ENCODE results near the gene THAP9. TPM values are rescaled to one million over a fixed set of nuclear protein-coding genes. Genes with fewer than 3 reads are reported as not detected.

THAP9 gene
- total RNA-seq, 1 experiment from 2014 or later, result 3.2 TPM

DNA sequence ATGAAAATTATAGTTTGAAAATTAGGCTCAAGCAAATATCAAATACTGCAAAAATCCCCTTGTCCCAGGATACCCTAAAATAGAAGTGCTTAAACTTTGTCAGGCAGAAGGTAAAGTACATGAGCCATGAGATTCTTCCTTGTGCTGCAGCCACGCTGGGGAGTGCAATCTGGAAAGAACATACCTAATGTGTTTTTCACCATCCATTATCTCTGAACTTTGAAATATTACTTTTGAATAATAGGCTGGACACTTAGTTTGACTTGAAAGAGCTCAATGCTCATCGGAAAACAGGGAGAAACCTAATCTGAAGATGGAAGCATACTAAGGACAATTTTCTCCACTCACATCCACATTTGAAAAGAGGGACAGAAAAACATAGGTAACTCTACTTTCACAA lies 18.9 kb downstream of the THAP9 start:
- BruUV-seq (replicated peaks), result no TSS peak
- Histone ChIP-seq H3K79me2 (ENCODE audit: low read length) (no peaks in the 10 kb centered on the region), H3F3A (ENCODE audit: low read length, unreplicated experiment) (no peaks in the 10 kb centered on the region), H3K4me2 (ENCODE audit: low read length) (no peak overlapping the region), H4K20me1 (ENCODE audit: low read length) (no peaks in the 10 kb centered on the region), H3K4me3 (ENCODE audit: low read length) (no peak overlapping the region), H3K36me3 (ENCODE audit: low read depth, low read length) (no peaks in the 10 kb centered on the region), H3K27ac (ENCODE audit: low read length) (no peak overlapping the region), H2AFZ (ENCODE audit: low read length) (no peak overlapping the region), H3K9me3 (ENCODE audit: low read length) (no peaks in the 10 kb centered on the region), H3K27me3 (ENCODE audit: low read length) (no peaks in the 10 kb centered on the region), H3K4me1 (ENCODE audit: insufficient read depth, low read length) (no peaks in the 10 kb centered on the region), H3K9ac (ENCODE audit: low read length) (no peak overlapping the region), H3K9me2 (replicated peaks; ENCODE audit: low read length) (no peaks in the 10 kb centered on the region)
- ChIA-PET CTCF (no interaction called here), POLR2A (ENCODE audit: unreplicated experiment) (no interaction called here)
- TF ChIP-seq, protein P1, sequence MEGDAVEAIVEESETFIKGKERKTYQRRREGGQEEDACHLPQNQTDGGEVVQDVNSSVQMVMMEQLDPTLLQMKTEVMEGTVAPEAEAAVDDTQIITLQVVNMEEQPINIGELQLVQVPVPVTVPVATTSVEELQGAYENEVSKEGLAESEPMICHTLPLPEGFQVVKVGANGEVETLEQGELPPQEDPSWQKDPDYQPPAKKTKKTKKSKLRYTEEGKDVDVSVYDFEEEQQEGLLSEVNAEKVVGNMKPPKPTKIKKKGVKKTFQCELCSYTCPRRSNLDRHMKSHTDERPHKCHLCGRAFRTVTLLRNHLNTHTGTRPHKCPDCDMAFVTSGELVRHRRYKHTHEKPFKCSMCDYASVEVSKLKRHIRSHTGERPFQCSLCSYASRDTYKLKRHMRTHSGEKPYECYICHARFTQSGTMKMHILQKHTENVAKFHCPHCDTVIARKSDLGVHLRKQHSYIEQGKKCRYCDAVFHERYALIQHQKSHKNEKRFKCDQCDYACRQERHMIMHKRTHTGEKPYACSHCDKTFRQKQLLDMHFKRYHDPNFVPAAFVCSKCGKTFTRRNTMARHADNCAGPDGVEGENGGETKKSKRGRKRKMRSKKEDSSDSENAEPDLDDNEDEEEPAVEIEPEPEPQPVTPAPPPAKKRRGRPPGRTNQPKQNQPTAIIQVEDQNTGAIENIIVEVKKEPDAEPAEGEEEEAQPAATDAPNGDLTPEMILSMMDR (conservative IDR thresholded peaks at IDR 0.05; ENCODE audit: low read depth, low read length), result no peak
- no peak for TF ChIP-seq EZH2phosphoT487 (IDR thresholded peaks at IDR 0.05; ENCODE audit: borderline replicate concordance, low read length)
- no peak for TF ChIP-seq EZH2 (IDR thresholded peaks at IDR 0.05; ENCODE audit: low read length, unreplicated experiment)
- ATAC-seq (no peak), DNase-seq (no peak)
- intact Hi-C loops (cut with micrococcal nuclease), result no loop called here

DNA sequence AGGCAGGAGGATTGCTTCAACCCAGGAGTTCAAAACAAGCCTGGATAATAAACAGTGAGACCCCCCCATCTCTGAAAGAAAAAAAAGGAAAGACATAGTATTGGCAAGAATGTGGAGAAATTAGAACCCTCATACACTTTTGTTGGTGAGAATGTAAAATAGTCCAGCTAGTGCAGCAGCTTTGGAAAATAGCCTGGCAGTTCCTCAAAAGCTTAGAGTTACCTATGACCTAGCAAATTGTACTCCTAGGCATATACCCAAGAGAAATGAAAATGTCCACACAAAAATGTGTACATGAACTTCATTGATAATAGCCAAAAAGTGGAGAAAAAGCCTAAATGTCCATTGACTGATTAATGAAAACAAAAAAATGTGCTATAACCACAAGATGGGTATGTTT lies 21.3 kb downstream of the THAP9 start:
- intact Hi-C loops (cut with micrococcal nuclease), result no loop called here

More for the DNA sequence above, 21.3 kb downstream of the THAP9 start:
- H3F3A ChIP-seq (ENCODE audit: low read length, unreplicated experiment), result no peaks in the 10 kb centered on the region
- no TSS peak for BruUV-seq (replicated peaks)
- no peaks in the 10 kb centered on the region for H3K27me3 ChIP-seq (ENCODE audit: low read length)
- H4K20me1 ChIP-seq (ENCODE audit: low read length), result no peaks in the 10 kb centered on the region
- no peaks in the 10 kb centered on the region for H3K9me2 ChIP-seq (replicated peaks; ENCODE audit: low read length)
- no peaks in the 10 kb centered on the region for H3K36me3 ChIP-seq (ENCODE audit: low read depth, low read length)
- H3K79me2 ChIP-seq (ENCODE audit: low read length), result no peaks in the 10 kb centered on the region
- H3K4me2 ChIP-seq (ENCODE audit: low read length), result no peak overlapping the region
- H3K9ac ChIP-seq (ENCODE audit: low read length), result no peak overlapping the region
- H3K4me1 ChIP-seq (ENCODE audit: insufficient read depth, low read length), result no peaks in the 10 kb centered on the region
- no peak for DNase-seq
- H3K9me3 ChIP-seq (ENCODE audit: low read length), result no peaks in the 10 kb centered on the region
- POLR2A ChIA-PET (ENCODE audit: unreplicated experiment), result no interaction called here
- ATAC-seq, result no peak
- CTCF ChIA-PET, result no interaction called here
- H2AFZ ChIP-seq (ENCODE audit: low read length), result no peak overlapping the region
- TF ChIP-seq, protein P1 (conservative IDR thresholded peaks at IDR 0.05; ENCODE audit: low read depth, low read length), result no peak
- TF ChIP-seq EZH2phosphoT487 (IDR thresholded peaks at IDR 0.05; ENCODE audit: borderline replicate concordance, low read length) (no peak), EZH2 (IDR thresholded peaks at IDR 0.05; ENCODE audit: low read length, unreplicated experiment) (no peak)
- H3K4me3 ChIP-seq (ENCODE audit: low read length), result no peak overlapping the region
- no peak overlapping the region for H3K27ac ChIP-seq (ENCODE audit: low read length)

All from PC-3 (cell line).